Activated T-cell treated with anti-CD3 and anti-CD28 coated beads for 1 hour (primary cell): ENCODE results near the gene VRTN.
"Not testable (repeated sequence)": the region's sequence is repeated elsewhere in the genome, so short reads cannot be mapped to it uniquely, and the experiment has no call there.

Experiments used
- DNase-seq: peaks from one replicate; pipeline ENCODE4 v3.0.0-alpha.2; 2020; ENCODE audit warnings: low read depth

The VRTN gene, protein sequence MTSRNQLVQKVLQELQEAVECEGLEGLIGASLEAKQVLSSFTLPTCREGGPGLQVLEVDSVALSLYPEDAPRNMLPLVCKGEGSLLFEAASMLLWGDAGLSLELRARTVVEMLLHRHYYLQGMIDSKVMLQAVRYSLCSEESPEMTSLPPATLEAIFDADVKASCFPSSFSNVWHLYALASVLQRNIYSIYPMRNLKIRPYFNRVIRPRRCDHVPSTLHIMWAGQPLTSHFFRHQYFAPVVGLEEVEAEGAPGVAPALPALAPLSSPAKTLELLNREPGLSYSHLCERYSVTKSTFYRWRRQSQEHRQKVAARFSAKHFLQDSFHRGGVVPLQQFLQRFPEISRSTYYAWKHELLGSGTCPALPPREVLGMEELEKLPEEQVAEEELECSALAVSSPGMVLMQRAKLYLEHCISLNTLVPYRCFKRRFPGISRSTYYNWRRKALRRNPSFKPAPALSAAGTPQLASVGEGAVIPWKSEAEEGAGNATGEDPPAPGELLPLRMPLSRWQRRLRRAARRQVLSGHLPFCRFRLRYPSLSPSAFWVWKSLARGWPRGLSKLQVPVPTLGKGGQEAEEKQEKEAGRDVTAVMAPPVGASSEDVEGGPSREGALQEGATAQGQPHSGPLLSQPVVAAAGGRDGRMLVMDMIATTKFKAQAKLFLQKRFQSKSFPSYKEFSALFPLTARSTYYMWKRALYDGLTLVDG

DNA sequence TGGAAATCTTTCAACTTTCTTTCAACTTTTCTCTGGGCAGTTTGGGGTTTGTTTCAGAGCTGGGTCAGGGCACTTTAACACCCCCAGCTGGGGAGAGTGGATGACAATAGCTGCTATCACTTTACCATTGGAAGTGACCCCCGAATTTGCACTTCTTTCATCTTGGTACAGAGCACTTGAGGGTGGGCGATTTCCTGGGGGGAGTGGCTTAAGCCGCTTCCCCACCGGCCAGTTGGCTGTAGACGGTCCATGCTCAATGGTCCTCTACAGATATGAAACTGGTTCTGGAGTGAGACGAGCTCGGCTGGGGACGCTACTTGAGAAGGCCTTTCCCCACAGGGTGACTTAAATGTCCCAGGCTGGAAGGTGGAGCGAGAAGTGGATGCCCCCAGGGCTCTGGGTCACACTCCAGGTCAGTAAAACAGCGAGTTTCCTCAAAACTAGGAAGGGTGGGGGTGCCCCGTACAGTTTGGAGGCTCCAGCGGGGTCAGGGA is at the start of gene VRTN:
VRTN (plus strand) TSS at position 231 of the 494 bp plus-strand sequence. CDS start 8,313 bp downstream, outside the sequence.
- DNase-seq, result no peak

DNA sequence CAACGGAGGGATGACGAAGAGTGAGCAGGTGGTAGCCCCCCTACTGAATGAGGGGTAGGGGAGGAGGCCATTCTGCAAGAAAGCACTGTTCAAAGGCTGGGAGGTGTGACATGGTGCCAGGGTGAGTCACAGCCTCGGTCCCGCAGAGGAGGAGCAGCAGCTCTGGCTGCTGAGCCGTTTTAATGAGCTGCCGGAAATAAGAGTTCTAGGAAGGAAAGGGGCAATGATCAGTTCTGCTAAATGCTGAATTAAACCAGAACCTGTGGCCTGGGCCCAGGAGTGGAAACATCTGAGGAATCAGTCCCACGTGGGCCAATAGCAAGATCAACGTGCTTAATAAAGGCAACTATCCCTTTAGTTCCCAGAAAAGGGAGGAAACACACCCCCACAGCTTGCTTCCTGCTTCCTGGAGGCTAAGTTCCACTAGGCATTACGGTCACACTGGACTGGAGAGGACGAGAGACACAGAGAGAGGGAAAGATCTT is 49.2 kb upstream of the VRTN start:
- no peak for DNase-seq

DNA sequence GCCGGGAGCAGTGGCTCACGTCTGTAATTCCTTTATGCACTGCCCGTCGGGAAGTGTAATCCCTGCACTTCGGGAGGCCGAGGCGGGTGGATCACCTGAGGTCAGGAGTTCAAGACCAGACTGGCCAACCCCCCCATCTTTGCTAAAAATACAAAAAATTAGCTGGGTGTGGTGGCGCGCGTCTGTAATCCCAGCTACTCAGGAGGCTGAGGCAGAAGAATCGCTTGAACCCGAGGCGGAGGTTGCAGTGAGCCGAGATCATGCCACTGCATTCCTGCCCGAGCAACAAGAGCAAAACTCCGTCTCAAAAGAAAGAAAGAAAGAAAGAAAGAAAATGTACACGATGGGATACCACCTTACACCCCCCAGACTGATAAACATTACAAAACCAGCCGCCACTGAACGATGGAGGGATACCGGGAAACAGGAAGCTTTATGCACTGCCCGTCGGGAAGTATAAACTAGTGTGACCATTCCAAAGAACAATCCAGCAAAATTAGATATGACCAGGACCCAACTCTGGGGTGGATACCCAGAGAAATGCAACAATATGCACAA is 46.6 kb upstream of the VRTN start:
- DNase-seq, result no peak

DNA sequence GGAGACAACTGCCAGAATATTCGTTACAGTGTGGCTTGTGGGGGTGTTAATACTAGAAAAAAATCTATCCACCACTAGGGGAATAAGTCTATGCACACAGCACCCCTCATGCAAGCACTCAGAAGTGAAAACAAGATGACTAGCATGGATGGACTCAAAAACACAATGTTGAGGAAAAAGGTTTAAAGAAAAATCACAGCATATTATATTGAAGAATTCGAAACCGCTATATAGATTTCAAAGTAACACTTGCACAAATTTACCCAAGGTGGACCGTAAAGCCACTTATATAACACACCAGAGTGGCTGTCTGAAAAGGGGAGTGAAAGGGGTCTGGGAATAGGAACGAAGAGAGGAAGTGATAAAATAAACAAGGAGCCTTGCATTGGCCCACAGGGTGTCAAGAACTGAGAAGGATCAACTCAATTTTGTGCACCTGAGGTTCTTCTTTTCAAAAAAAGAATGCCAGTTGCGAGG is 46.1 kb upstream of the VRTN start:
- no peak for DNase-seq

DNA sequence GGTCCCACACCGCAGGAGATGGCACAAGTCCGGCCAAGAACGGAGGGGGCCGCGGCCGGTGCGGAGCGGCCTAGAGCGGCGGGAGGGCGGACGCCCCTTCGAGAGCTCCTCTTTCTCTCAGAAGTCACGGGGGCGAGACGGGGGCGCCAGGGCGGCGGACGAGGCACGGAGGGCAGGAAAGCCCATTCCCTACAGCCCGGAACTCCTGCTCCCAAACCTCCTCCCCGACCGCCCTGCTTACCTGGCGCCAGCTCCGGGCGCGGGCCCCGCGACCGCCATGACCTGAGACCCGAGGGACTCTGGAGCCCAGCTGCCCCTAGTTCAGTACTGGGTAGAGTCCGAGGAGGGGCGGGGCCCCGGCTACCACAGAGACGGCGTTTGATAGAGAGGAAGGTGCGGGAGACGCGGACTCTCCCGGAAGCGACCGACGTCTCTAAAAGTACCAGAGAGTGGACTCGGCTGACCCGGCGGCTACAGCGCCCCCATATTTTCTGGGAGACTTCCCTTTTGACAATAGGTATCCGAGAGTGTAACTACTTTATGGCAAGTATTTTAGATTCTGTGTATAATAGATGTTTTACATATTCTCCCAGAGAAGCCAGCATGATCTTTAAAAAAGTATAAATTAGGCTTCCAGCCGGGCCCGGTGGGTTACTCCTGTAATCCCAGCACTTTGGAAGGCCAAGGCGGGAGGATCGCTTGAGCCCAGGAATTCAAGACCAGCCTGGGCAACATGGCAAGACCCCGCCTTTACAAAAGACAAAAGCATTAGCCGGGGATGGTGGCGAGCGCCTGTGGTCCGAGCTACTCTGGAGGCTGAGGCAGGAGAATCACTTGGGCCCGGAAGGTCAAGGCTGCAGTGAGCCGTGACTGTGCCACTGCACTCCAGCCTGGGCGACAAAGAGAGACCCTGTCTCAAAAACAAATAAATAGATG is 45.4 kb upstream of the VRTN start, which contains the start of gene ABCD4:
ABCD4 (minus strand) TSS at position 301 of the 936 bp plus-strand sequence; CDS start at position 279, 22 bp downstream.
- peak; percentile 74 for DNase-seq

DNA sequence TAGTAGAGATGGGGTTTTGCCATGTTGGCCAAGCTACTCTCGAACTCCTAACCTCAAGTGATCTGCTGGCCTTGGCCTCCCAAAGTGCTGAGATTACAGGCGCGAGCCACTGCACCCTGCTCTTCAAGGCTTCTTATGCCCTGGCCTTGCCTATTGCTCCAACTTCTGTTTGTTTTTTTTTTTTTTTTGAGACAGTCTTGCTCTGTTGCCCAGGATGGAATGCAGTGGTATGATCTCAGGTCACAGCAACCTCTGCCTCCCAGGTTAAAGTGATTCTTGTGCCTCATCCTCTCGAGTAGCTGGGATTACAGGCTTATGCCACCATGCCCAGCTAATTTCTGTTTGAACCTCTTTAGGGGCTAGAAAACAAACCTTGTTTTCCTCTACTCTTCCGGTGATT is 39.6 kb upstream of the VRTN start:
- DNase-seq, result no peak

DNA sequence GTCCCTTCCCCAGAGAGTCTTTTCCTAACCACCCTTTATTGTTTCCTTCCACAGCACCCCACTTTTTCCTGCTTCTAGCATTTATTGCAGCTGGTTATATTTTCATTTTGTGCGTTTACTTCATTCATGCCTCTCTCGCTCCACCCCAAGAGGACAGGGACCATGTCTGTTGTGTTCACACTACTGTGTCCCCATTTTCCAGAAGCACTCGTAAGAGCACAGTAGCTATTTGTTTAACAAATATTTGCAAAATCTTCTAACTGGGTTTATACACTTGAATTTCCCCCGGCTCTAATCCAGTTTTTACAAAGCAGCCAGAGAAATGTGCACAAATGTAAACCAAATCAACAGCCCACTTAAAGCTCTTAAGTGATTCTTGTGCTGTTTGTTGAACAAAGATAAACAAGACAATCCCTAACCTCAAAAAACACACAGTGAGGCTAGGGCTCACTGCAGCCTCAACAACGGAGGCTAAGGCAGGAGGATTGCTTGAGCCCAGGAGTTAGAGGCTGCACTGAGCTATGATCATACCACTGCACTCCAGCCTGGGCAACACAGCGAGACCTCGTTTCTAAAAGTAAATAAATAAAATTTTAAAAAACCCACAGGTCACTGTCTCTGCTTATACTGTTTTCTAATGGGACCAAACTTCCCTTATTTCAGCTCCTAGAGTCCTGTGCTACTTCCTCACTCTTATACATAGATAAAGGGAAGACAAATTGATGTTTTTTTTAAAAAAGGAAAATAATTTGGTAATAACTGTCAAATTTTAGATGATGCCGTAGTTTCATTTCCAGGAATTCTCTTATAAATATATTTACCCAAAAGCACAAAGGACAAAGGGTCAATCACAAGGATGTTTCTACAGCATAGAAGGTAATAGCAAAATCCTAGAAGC is 38.9 kb upstream of the VRTN start:
- no peak for DNase-seq

DNA sequence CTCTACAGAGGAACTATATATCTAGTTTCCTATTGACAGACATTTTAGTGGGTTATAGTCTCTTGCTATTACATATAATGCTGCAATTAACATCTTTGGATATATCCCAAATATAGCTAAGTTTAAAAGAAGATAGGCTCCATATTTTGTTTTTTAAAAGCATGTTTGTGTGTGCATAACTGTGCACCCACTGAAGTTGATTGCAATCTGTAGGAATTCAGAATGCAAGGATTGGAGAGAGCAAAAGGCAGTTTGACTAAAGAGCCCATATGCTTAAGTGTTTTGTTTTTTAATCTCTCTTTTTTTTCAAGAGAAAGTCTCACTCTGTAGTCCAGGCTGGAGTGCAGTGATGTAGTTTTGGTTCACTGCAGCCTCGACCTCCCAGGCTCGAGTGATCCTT is 36.1 kb upstream of the VRTN start:
- no peak for DNase-seq

DNA sequence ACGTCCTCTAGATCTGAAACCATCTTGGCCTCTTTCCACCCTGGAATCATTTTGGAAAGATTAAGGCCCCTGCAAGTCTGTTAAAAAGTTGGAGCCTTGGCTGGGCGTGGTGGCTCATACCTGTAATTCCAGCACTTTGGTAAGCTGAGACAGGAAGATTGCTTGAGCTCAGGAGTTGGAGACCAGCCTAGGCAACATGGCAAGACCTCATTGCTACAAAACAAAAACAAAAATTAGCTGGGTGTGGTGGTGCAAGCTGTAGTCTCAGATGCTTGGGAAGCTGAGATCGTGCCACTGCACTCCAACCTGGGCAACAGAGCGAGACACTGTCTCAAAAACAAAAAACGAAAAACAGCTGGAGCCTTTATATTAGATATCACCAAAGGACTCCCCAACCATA is 34.7 kb upstream of the VRTN start:
- DNase-seq, result no peak

DNA sequence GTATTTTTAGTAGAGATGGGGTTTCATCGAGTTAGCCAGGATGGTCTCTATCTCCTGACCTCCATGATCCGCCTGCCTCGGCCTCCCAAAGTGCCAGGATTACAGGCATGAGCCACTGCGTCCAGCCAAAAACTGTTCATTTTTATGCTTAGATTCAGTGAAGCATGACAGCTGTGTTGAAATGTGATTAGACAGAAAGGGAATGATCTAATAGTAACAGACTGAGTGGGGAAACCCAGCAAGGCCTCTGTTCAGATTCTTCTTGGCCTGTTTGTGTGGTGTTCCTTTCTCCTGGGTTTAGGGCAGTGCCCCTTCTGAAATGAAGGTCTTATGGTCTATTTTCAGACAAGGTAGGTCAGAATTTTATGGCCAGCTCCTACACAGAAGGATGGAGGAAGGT is 33.7 kb upstream of the VRTN start:
- no peak for DNase-seq

DNA sequence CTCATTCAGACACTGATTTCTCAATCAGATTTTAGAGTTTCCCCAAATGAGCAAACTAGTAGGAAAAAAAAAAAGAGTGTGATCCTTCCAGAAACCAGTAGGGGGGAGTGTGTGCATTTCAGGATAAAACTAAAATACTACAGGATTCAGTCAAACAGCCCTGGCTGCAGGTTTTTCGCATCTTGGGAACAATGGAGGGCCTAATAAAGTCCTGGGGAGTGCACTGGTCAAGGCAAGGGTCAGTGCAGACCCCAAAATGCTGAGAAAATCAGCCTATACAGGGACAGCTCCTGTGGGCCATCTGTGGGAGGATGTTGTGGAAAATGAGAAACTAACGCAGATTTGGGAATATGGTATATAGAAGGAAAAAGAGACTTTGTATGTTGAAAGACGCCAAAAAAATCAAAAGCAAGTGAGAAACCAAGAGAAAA is 23.3 kb upstream of the VRTN start:
- DNase-seq, result no peak

DNA sequence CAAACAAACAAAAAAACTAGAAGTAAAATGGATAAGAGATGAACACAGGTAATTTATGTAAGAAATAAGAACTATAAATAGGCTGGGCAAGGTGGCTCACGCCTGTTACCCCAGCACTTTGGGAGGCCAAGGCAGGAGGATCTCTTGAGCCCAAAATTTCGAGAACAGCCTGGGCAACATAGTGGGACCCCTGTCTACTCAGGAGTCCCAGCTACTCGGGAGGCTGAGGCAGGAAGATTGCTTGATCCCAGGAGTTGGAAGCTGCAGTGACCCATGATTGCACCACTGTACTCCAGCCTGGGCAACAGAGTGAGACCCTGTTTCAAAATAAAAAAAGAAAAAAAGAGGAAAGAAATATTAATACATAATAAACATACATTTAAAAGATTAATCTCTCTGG is 22.8 kb upstream of the VRTN start:
- no peak for DNase-seq

DNA sequence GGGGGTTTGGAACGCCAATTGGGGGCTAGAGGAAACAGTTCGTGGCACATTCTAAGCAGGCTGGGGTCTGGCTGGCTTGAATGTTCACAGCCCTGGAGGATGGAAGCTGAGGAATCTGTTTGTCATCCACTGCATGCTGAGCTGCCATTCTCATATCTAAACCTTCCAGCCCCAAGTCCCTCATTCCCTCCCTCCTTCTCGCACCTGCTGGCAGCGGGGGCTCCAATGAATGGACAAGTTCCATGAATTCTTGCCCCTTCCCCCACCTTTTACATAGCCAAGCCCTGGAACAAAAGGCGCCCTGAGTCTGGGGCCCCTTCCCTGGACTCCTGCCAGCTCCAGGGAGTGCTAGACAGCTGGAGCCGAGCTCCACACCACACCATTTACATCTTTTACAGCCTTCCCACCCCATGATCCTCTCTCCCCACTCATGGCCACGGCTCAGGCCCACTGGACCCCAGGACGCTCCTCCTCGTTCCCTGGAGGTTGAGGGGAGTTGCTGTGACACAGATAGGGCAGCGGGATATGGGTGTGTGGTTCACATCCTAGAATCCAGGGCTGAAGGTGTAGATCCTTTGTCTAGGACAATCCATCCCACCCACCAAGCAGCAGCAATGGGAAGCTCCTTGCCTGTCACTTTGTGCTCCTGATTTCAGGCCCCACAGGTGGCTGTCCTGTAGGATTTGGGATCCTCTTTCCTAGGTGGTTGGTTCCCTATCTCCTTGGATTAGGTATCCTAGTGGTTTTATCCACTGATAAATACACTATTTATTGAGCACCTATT is 21.7 kb upstream of the VRTN start:
- no peak for DNase-seq

DNA sequence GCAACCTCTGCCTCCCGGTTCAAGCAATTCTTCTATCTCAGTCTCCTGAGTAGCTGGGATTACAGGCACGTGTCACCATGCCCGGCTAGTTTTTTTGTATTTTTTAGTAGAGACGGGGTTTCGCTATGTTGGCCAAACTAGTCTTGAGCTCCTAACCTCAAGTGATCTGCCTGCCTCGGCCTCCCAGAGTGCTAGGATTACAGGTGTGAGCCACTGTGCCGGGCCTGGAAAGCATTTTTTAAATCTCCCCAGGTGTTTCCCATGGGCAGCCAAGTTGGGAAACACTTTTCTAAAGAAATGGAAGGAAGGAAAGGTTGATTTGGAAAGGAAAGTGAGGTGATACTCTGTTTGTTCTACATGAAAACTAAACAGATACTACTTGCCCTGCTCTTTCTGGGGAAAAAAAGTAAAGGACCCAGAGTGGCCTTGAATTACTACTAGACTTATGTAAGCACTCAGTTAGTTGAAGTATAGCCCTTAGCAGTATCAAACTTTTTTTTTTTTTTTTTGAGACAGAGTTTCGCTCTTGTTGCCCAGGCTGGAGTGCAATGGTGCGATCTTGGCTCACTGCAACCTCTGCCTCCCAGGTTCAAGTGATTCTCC is 18.2 kb upstream of the VRTN start:
- not testable (repeated sequence) for DNase-seq

DNA sequence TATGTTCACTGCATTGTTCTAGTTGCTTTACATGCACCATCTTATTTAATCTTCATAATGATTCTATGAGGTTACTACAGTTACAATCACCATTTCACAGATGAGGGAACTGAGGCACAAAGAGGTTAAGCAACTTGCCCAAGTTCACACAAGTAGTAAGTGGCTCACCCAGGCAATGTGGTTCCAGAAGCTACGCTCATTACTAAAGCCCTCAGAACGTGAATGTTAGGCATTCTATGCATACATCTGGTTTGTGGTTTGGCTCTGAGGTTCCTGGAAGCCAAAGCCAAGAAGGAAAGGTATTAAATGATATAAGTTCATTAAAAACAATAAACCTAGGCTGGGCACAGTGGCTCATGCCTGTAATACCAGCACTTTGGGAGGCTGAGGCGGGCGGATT is 14.4 kb upstream of the VRTN start:
- DNase-seq, result no peak

DNA sequence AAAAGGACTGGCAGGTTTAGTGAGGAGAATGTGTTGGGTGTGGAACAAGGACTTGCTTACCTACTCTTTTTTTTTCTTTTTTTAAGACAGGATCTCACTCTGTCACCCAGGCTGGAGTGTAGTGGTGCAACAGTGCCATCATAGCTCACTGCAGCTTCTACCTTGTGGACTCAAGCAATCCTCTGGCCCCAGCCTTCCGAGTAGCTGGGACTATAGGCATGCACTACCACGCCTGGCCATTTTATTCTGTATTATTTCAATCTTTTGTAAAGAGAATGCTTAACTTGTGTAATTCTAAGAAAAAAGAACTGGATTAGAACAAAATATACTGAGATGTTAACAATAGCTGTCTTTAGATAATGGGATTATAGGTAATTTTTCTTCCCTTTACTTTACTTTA is 1.9 kb upstream of the VRTN start:
- no peak for DNase-seq

DNA sequence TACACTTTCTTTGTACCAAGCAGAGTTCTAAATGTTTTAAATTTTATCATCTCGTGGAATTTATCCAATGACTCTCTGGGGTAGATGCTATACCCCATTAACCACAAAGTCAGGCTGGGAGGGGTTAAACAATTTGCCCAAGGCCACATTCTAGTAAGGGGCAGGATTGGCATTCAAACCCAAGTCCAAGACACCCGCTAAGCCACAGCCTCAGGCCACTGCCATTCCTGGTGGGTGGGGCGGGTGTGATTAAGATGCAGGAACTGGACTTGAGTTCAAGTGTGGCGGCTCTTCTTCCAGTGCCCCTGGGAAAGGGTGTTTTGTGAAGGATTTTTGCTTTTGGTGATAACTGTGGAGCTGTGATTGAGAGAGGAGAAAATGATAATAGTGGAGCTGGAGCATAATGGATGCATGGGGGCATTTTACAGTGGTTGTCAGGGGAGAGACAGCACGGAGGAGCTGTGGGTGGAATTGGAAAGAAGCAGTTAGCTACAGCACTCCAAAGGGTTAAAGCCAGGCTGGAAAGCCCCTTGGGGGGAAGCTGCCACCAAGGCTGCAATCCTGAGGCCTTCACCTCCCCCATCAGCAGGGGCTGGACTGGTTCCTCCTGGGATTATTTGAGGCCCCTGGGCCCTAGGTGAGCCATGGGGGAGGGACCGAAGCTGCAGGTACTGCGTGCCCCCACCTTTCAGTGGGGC is 1.0 kb upstream of the VRTN start:
- no peak for DNase-seq

DNA sequence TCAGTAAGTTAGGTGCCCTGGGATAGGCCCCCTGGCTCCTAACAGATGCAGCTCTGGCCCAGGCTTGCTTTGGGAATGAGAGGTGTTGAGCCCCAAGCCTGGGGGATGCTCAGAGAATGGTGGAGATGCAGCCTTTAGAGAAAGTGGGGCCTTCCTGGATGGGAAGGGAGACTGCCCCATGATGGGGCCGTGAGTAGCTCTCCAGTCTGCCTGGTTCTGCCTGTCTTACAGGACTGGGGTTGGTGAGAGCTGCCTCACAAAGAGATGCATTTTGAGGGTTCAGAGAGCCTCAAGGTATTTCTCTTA is 523 bp upstream of the VRTN start:
- no peak for DNase-seq
